Adrenal gland (tissue), 5 donors: ENCODE measurements around the gene OR4K5.

ENCODE experiments used
- CTCF ChIP-seq, 6 experiments: fragments of 450-650 bp in 4 of 6; fragments of 200-600 bp in 2 of 6; sonication (generic) in 1 of 6; IDR thresholded peaks; 1 replicate in 5 of 6; 2 replicates in 1 of 6; pipeline versions ENCODE4 v1.5.1 to v1.8.0; 2016 to 2021; ENCODE audit warnings: antibody characterized with exemption in 6 of 6, mild to moderate bottlenecking in 2 of 6, moderate library complexity in 1 of 6
- POLR2A ChIP-seq, 2 donors: fragments of 450-650 bp; IDR thresholded peaks; one replicate each; pipeline ENCODE4 v1.6.1; 2017; ENCODE audit warnings: antibody characterized with exemption in 2 of 2, mild to moderate bottlenecking in 2 of 2, moderate library complexity in 1 of 2
- donor health status: DM: no; HTN: no; CAD: no.

GRCh38 chr14:19902409-19902808 is 18.0 kb upstream of the OR4K5 start:
- TF ChIP-seq POLR2A (IDR thresholded peaks at IDR 0.05) (no peak), CTCF (IDR thresholded peaks at IDR 0.05) (no peak)
